NB4 (cell line): ENCODE results near the gene WDR55.
"Not testable (repeated sequence)": the region's sequence is repeated elsewhere in the genome, so short reads cannot be mapped to it uniquely, and the experiment has no call there.

Source experiments
- DNase-seq: peaks from one replicate; pipeline ENCODE4 v3.0.0; 2010; ENCODE audit warnings: low read depth
- H3K4me3 ChIP-seq: one replicate; pipeline ENCODE4 v1.5.1; 2011; ENCODE audit warnings: mild to moderate bottlenecking, low read depth, low read length, moderate library complexity
- MAX ChIP-seq: IDR thresholded peaks from 2 replicates; pipeline ENCODE4 v1.6.1; 2011; ENCODE audit warnings: low read depth, low read length
- MYC ChIP-seq: IDR thresholded peaks from 2 replicates; pipeline ENCODE4 v1.6.1; 2011; ENCODE audit warnings: low read depth, low read length
- POLR2A ChIP-seq: IDR thresholded peaks from 2 replicates; pipeline ENCODE4 v1.6.1; 2011; ENCODE audit warnings: mild to moderate bottlenecking; ENCODE audit not compliant: insufficient read length; ENCODE audit errors: extremely low read depth
- TF ChIP-seq, protein P1 (sequence below): IDR thresholded peaks from one replicate; pipeline ENCODE4 v1.5.1; 2012; ENCODE audit warnings: low read depth, low read length

Gene WDR55

GRCh38 chr5:140707812-140708211 is 43.1 kb downstream of the WDR55 start:
- no peak for TF ChIP-seq MAX
- TF ChIP-seq, protein P1, sequence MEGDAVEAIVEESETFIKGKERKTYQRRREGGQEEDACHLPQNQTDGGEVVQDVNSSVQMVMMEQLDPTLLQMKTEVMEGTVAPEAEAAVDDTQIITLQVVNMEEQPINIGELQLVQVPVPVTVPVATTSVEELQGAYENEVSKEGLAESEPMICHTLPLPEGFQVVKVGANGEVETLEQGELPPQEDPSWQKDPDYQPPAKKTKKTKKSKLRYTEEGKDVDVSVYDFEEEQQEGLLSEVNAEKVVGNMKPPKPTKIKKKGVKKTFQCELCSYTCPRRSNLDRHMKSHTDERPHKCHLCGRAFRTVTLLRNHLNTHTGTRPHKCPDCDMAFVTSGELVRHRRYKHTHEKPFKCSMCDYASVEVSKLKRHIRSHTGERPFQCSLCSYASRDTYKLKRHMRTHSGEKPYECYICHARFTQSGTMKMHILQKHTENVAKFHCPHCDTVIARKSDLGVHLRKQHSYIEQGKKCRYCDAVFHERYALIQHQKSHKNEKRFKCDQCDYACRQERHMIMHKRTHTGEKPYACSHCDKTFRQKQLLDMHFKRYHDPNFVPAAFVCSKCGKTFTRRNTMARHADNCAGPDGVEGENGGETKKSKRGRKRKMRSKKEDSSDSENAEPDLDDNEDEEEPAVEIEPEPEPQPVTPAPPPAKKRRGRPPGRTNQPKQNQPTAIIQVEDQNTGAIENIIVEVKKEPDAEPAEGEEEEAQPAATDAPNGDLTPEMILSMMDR = no peak
- no peak for TF ChIP-seq MYC
- TF ChIP-seq POLR2A = no peak
- DNase-seq = no peak
- H3K4me3 ChIP-seq = no peak overlapping the region

- not testable (repeated sequence) for DNase-seq, H3K4me3 ChIP-seq
Observed at GRCh38 chr5:140708787-140709186, 44.1 kb downstream of the WDR55 start.

GRCh38 chr5:140710899-140711552 is 46.3 kb downstream of the WDR55 start:
- TF ChIP-seq MYC = peak; percentile 50
- peak; percentile 22 for TF ChIP-seq POLR2A
- TF ChIP-seq, protein P1 = no peak
- TF ChIP-seq MAX = peak; percentile 62
- peak overlapping the region; percentile 92 for H3K4me3 ChIP-seq
- DNase-seq = peak; percentile 97

DNA sequence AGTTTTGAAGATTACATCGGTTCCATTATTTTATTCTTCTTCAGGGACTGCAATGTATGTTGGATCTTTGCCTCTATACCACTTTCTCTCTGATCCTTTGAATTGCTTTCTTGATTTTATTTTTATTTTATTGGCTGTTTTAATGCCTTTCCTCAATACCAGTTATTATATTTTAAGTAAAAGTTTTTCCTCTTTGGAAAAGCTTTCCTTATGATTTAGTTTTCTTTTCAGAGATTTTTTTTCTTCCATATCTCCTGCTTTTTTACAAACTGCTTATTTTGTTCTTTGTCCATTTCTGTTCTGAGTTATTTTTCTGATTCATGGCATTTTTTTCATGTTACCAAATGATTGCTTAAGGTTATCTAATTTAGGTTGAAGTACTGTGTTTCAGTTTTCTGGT is 47.1 kb downstream of the WDR55 start:
- no peak for DNase-seq
- H3K4me3 ChIP-seq = peak overlapping the region; percentile 19
- TF ChIP-seq POLR2A (no peak), MAX (no peak), MYC (no peak)
- TF ChIP-seq, protein P1 = no peak

GRCh38 chr5:140713562-140714094 is 48.9 kb downstream of the WDR55 start:
- H3K4me3 ChIP-seq = no peak overlapping the region
- DNase-seq = no peak
- TF ChIP-seq MAX (no peak), MYC (no peak), POLR2A (no peak)
- TF ChIP-seq, protein P1 = no peak

- not testable (repeated sequence) for DNase-seq, H3K4me3 ChIP-seq
Observed at GRCh38 chr5:140716238-140716637, 51.5 kb downstream of the WDR55 start.

GRCh38 chr5:140718266-140718592 is 53.5 kb downstream of the WDR55 start:
- H3K4me3 ChIP-seq = no peak overlapping the region
- no peak for DNase-seq
- TF ChIP-seq POLR2A = no peak
- TF ChIP-seq MAX = no peak
- TF ChIP-seq MYC = no peak
- TF ChIP-seq, protein P1 = no peak

DNA sequence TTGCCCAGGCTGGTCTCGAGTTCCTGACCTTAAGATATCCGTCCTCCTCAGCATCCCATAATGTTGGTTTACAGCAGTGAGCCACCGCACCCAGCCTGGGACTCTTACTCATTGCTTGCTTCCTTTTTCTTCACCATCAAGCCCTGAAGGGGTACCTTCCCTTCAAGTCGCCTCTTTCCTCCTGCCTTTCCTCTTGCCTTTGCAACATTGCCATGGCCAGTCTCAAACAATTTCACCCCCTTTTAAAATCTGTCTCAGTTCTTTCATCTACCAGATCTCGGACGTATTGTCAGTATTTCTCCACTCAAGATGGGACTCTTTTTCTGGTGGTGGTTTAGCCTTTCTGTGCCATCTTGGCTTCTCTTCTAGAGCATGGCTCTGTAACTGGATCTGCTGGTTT is 56.0 kb downstream of the WDR55 start:
- DNase-seq = peak; percentile 48
- H3K4me3 ChIP-seq = not testable (repeated sequence)

GRCh38 chr5:140721395-140721794 is 56.7 kb downstream of the WDR55 start:
- not testable (repeated sequence) for H3K4me3 ChIP-seq, DNase-seq
